Peyer's patch (tissue), 4 donors: ENCODE measurements around the gene ZNF628. TPM values are rescaled to one million over a fixed set of nuclear protein-coding genes. Genes with fewer than 3 reads are reported as not detected.

Experiments used
- DNase-seq, 3 donors: peaks; one replicate each; pipeline ENCODE4 v3.0.0-alpha.2; 2017 to 2019
- H3K27ac ChIP-seq, 4 donors: fragments of 200-600 bp; sonication (generic); one replicate each; pipeline ENCODE4 v1.5.1; 2016 to 2019
- H3K27me3 ChIP-seq, 2 donors: fragments of 200-600 bp; sonication (generic); one replicate each; pipeline ENCODE4 v1.5.1; 2019
- H3K36me3 ChIP-seq, 3 donors: fragments of 200-600 bp; sonication (generic); one replicate each; pipeline ENCODE4 v1.5.1; 2016 to 2019
- H3K4me1 ChIP-seq, 4 donors: fragments of 200-600 bp; sonication (generic); one replicate each; pipeline ENCODE4 v1.5.1; 2016 to 2019
- H3K4me3 ChIP-seq, 4 donors: fragments of 200-600 bp; sonication (generic); 1 replicate in 3 of 4; 2 replicates in 1 of 4; pipeline ENCODE4 v1.5.1; 2016 to 2019; ENCODE audit warnings: mild to moderate bottlenecking in 1 of 4
- H3K9me3 ChIP-seq, 4 donors: fragments of 200-600 bp; sonication (generic); one replicate each; pipeline ENCODE4 v1.5.1; 2016 to 2019; ENCODE audit warnings: mild to moderate bottlenecking in 1 of 4
- CTCF ChIP-seq, 6 experiments: fragments of 450-650 bp in 4 of 6; fragments of 200-600 bp in 2 of 6; sonication (generic) in 1 of 6; IDR thresholded peaks; one replicate each; pipeline ENCODE4 v1.5.1; 2017 to 2019; ENCODE audit warnings: antibody characterized with exemption in 6 of 6, mild to moderate bottlenecking in 3 of 6, moderate library complexity in 1 of 6
- POLR2A ChIP-seq, 2 donors: fragments of 450-650 bp; IDR thresholded peaks; one replicate each; pipeline ENCODE4 v1.5.1; 2017; ENCODE audit warnings: antibody characterized with exemption in 2 of 2, mild to moderate bottlenecking in 2 of 2, moderate library complexity in 2 of 2
- total RNA-seq, 4 donors: library from RNA; depleted of rRNA; stranded (reverse); fragments of >200 nt; gene quantifications; one replicate each; pipeline ENCODE4 v1.1.0, GENCODE V29; 2016

ZNF628 gene
- total RNA-seq, 4 donors from 2014 or later, result 10.1 to 47.0 (median 15.5) TPM

GRCh38 chr19:55461259-55461973 lies 15.0 kb upstream of the ZNF628 start, which contains the start of gene ISOC2:
Gene ISOC2, minus strand, starts transcription at chr19:55461642. Its CDS starts 5,156 bp downstream, at chr19:55456486.
- DNase-seq, result peak; percentile 100
- Histone ChIP-seq H3K4me1 (peaks cover 0 to 18% (median 2%) of the 10 kb centered on the region in 4 donors), H3K4me3 (peak within 1 kb of the TSS; percentile 52 to 90 (median 82)), H3K36me3 (peaks cover 0 to 2% (median 0%) of the 10 kb centered on the region in 3 donors), H3K27me3 (no peaks in the 10 kb centered on the region), H3K9me3 (no peaks in the 10 kb centered on the region), H3K27ac (peak within 1 kb of the TSS; percentile 72 to 94 (median 89))
- peak; percentile 36 to 58 for TF ChIP-seq POLR2A (IDR thresholded peaks at IDR 0.05)
- no peak for TF ChIP-seq CTCF (IDR thresholded peaks at IDR 0.05)

- Histone ChIP-seq H3K27me3 (no peaks in the 10 kb centered on the region), H3K4me3 (peak overlapping the region; percentile 52 to 90 (median 82)), H3K4me1 (peaks cover 0 to 18% (median 2%) of the 10 kb centered on the region in 4 donors), H3K36me3 (no peaks in the 10 kb centered on the region), H3K27ac (peak overlapping the region; percentile 70 to 85 (median 83)), H3K9me3 (no peaks in the 10 kb centered on the region)
- DNase-seq, result no peak
- TF ChIP-seq POLR2A (IDR thresholded peaks at IDR 0.05) (peak; percentile 32 to 54), CTCF (IDR thresholded peaks at IDR 0.05) (no peak)
Observed at GRCh38 chr19:55461974-55462626, 14.3 kb upstream of the ZNF628 start.

- Histone ChIP-seq H3K36me3 (no peaks in the 10 kb centered on the region), H3K4me3 (no peak overlapping the region)
- TF ChIP-seq CTCF (IDR thresholded peaks at IDR 0.05) (no peak), POLR2A (IDR thresholded peaks at IDR 0.05) (no peak)
Observed at GRCh38 chr19:55462722-55463121, 13.7 kb upstream of the ZNF628 start.

GRCh38 chr19:55463583-55464031 lies 12.8 kb upstream of the ZNF628 start:
- Histone ChIP-seq H3K9me3 (no peaks in the 10 kb centered on the region), H3K4me3 (no peak overlapping the region)
- DNase-seq, result no peak

More at GRCh38 chr19:55462722-55463121, 13.7 kb upstream of the ZNF628 start:
- H3K4me1 ChIP-seq, result peaks cover 0 to 22% (median 2%) of the 10 kb centered on the region in 4 donors
- DNase-seq, result no peak
- no peak overlapping the region for H3K27ac ChIP-seq
- no peaks in the 10 kb centered on the region for H3K27me3 ChIP-seq
- no peaks in the 10 kb centered on the region for H3K9me3 ChIP-seq

More at GRCh38 chr19:55463583-55464031, 12.8 kb upstream of the ZNF628 start:
- Histone ChIP-seq H3K36me3 (no peaks in the 10 kb centered on the region), H3K27me3 (no peaks in the 10 kb centered on the region), H3K4me1 (peaks cover 0 to 27% (median 2%) of the 10 kb centered on the region in 4 donors), H3K27ac (no peak overlapping the region)
- TF ChIP-seq CTCF (IDR thresholded peaks at IDR 0.05) (no peak), POLR2A (IDR thresholded peaks at IDR 0.05) (no peak)
